ENCODE results near the gene NECTIN2. TPM values are rescaled to one million over a fixed set of nuclear protein-coding genes. Genes with fewer than 3 reads are reported as not detected.

Gene NECTIN2
- total RNA-seq, 1 experiment from 2014 or later, result 61.0 TPM

DNA sequence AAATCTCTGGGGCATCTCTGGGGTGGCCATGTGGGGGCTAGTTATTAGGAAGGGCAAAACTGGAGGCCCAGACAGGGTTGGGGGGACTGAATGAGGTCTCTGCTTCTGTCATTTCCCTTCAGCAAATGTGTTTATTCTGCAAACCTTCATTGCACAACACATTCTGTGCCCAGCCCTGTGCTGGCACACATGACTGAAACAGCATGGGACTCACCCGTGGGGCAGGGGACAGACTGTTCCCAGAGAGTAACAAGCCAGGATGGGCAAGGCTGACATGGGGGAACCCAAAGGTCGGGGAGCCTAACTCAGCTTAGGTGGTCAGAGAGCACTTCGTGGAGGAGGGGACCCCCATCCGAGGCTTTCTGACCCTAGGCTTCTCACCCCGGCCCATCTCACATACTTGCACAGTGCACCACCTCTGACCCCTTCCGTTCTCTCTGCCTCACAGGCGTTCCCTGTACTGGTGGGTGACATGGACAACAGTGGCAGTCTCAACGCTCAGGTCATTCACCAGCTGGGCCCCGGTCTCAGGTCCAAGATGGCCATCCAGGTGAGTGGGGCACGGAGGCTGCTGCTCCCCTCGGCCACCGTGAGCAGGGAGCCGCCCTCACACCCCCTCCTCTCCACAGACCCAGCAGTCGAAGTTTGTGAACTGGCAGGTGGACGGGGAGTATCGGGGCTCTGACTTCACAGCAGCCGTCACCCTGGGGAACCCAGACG, 47.4 kb downstream of the NECTIN2 start:
- H2AFZ ChIP-seq (ENCODE audit: low read length), result no peak overlapping the region
- no peaks in the 10 kb centered on the region for H3F3A ChIP-seq (ENCODE audit: low read length, unreplicated experiment)
- no peaks in the 10 kb centered on the region for H3K9me3 ChIP-seq (ENCODE audit: low read length)
- peaks cover 43% of the 10 kb centered on the region for H3K79me2 ChIP-seq (ENCODE audit: low read length)
- H3K9me2 ChIP-seq (replicated peaks; ENCODE audit: low read length), result no peaks in the 10 kb centered on the region
- H3K4me1 ChIP-seq (ENCODE audit: insufficient read depth, low read length), result peaks cover 16% of the 10 kb centered on the region
- H3K4me2 ChIP-seq (ENCODE audit: low read length), result no peak overlapping the region
- CTCF ChIA-PET, result no interaction called here
- intact Hi-C loops (cut with micrococcal nuclease), result loop anchor here (5.0 kb wide), 1 partner anchor 46 kb away; the partner anchor contains the start of gene NECTIN2
- POLR2A ChIA-PET (ENCODE audit: unreplicated experiment), result no interaction called here
- H3K27me3 ChIP-seq (ENCODE audit: low read length), result no peaks in the 10 kb centered on the region
- DNase-seq (no peak), ATAC-seq (no peak)
- H3K36me3 ChIP-seq (ENCODE audit: low read depth, low read length), result peaks cover 23% of the 10 kb centered on the region
- peaks cover 6% of the 10 kb centered on the region; the same call in 1 of the 2 replicates for H4K20me1 ChIP-seq (ENCODE audit: low read length)
- H3K9ac ChIP-seq (ENCODE audit: low read length), result no peak overlapping the region
- BruUV-seq (replicated peaks), result no TSS peak
- no peak overlapping the region for H3K27ac ChIP-seq (ENCODE audit: low read length)
- TF ChIP-seq EZH2 (IDR thresholded peaks at IDR 0.05; ENCODE audit: low read length, unreplicated experiment), result no peak
- TF ChIP-seq, protein P1, sequence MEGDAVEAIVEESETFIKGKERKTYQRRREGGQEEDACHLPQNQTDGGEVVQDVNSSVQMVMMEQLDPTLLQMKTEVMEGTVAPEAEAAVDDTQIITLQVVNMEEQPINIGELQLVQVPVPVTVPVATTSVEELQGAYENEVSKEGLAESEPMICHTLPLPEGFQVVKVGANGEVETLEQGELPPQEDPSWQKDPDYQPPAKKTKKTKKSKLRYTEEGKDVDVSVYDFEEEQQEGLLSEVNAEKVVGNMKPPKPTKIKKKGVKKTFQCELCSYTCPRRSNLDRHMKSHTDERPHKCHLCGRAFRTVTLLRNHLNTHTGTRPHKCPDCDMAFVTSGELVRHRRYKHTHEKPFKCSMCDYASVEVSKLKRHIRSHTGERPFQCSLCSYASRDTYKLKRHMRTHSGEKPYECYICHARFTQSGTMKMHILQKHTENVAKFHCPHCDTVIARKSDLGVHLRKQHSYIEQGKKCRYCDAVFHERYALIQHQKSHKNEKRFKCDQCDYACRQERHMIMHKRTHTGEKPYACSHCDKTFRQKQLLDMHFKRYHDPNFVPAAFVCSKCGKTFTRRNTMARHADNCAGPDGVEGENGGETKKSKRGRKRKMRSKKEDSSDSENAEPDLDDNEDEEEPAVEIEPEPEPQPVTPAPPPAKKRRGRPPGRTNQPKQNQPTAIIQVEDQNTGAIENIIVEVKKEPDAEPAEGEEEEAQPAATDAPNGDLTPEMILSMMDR (conservative IDR thresholded peaks at IDR 0.05; ENCODE audit: low read depth, low read length), result no peak
- TF ChIP-seq EZH2phosphoT487 (IDR thresholded peaks at IDR 0.05; ENCODE audit: borderline replicate concordance, low read length), result no peak
- no peak overlapping the region for H3K4me3 ChIP-seq (ENCODE audit: low read length)

GRCh38 chr19:44894052-44894400, 47.9 kb downstream of the NECTIN2 start:
- Histone ChIP-seq H3K9ac (ENCODE audit: low read length) (no peak overlapping the region), H3K4me2 (ENCODE audit: low read length) (no peak overlapping the region), H4K20me1 (ENCODE audit: low read length) (peaks cover 6% of the 10 kb centered on the region; the same call in 1 of the 2 replicates), H3F3A (ENCODE audit: low read length, unreplicated experiment) (no peaks in the 10 kb centered on the region), H3K79me2 (ENCODE audit: low read length) (peaks cover 43% of the 10 kb centered on the region), H3K27ac (ENCODE audit: low read length) (no peak overlapping the region), H2AFZ (ENCODE audit: low read length) (no peak overlapping the region), H3K4me1 (ENCODE audit: insufficient read depth, low read length) (peaks cover 16% of the 10 kb centered on the region), H3K36me3 (ENCODE audit: low read depth, low read length) (peaks cover 23% of the 10 kb centered on the region), H3K9me2 (replicated peaks; ENCODE audit: low read length) (no peaks in the 10 kb centered on the region), H3K4me3 (ENCODE audit: low read length) (no peak overlapping the region), H3K9me3 (ENCODE audit: low read length) (no peaks in the 10 kb centered on the region), H3K27me3 (ENCODE audit: low read length) (no peaks in the 10 kb centered on the region)
- ChIA-PET POLR2A (ENCODE audit: unreplicated experiment) (no interaction called here), CTCF (no interaction called here)
- TF ChIP-seq EZH2 (IDR thresholded peaks at IDR 0.05; ENCODE audit: low read length, unreplicated experiment) (no peak), EZH2phosphoT487 (IDR thresholded peaks at IDR 0.05; ENCODE audit: borderline replicate concordance, low read length) (no peak)
- TF ChIP-seq, protein P1 (conservative IDR thresholded peaks at IDR 0.05; ENCODE audit: low read depth, low read length), result no peak
- DNase-seq (no peak), ATAC-seq (no peak)
- BruUV-seq (replicated peaks), result no TSS peak
- intact Hi-C loops (cut with micrococcal nuclease), result loop anchor here (5.0 kb wide), 1 partner anchor 47 kb away; the partner anchor contains the start of gene NECTIN2

DNA sequence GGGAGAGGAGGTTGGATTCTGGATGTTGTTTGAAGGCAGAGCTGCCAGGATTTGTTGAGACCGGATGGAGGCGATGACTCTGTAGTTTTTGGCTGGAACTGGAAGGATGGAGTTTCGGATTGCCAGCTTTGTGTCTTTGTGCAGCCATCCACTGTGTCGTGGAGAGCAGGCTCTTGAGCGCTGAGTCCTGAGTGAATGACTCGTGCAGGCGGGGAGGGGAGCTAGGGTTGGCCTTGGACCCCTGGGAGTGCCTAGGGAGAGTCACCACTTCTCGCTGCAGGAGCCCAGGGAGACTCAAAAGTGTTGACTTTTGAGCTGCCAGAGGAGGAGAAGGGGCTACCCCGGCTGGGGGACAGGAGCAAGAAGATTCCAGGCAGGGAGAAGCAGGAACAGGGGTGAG, 48.8 kb downstream of the NECTIN2 start:
- TF ChIP-seq EZH2 (IDR thresholded peaks at IDR 0.05; ENCODE audit: low read length, unreplicated experiment) (no peak), EZH2phosphoT487 (IDR thresholded peaks at IDR 0.05; ENCODE audit: borderline replicate concordance, low read length) (no peak)
- TF ChIP-seq, protein P1 (conservative IDR thresholded peaks at IDR 0.05; ENCODE audit: low read depth, low read length), result no peak
- no peaks in the 10 kb centered on the region for H3K9me3 ChIP-seq (ENCODE audit: low read length)
- ATAC-seq (no peak), DNase-seq (no peak)
- no peak overlapping the region for H3K4me2 ChIP-seq (ENCODE audit: low read length)
- no peaks in the 10 kb centered on the region for H3F3A ChIP-seq (ENCODE audit: low read length, unreplicated experiment)
- peaks cover 12% of the 10 kb centered on the region for H3K4me1 ChIP-seq (ENCODE audit: insufficient read depth, low read length)
- H3K27me3 ChIP-seq (ENCODE audit: low read length), result no peaks in the 10 kb centered on the region
- peaks cover 23% of the 10 kb centered on the region for H3K36me3 ChIP-seq (ENCODE audit: low read depth, low read length)
- BruUV-seq (replicated peaks), result no TSS peak
- H2AFZ ChIP-seq (ENCODE audit: low read length), result no peak overlapping the region
- no peak overlapping the region for H3K27ac ChIP-seq (ENCODE audit: low read length)
- no peak overlapping the region for H3K9ac ChIP-seq (ENCODE audit: low read length)
- CTCF ChIA-PET, result no interaction called here
- no peaks in the 10 kb centered on the region for H3K9me2 ChIP-seq (replicated peaks; ENCODE audit: low read length)
- peaks cover 6% of the 10 kb centered on the region; the same call in 1 of the 2 replicates for H4K20me1 ChIP-seq (ENCODE audit: low read length)
- H3K4me3 ChIP-seq (ENCODE audit: low read length), result no peak overlapping the region
- POLR2A ChIA-PET (ENCODE audit: unreplicated experiment), result no interaction called here
- intact Hi-C loops (cut with micrococcal nuclease), result loop anchor here (5.0 kb wide), 1 partner anchor 48 kb away; the partner anchor contains the start of gene NECTIN2
- peaks cover 43% of the 10 kb centered on the region for H3K79me2 ChIP-seq (ENCODE audit: low read length)

All from PC-3 (cell line).